Measurements from ENCODE around the gene CAMTA1. TPM values are rescaled to one million over a fixed set of nuclear protein-coding genes. Genes with fewer than 3 reads are reported as not detected.

The CAMTA1 gene
- polyA plus RNA-seq, 1 of the 3 experiments (the other 2 are of a cell fraction) = 63.1 TPM

DNA sequence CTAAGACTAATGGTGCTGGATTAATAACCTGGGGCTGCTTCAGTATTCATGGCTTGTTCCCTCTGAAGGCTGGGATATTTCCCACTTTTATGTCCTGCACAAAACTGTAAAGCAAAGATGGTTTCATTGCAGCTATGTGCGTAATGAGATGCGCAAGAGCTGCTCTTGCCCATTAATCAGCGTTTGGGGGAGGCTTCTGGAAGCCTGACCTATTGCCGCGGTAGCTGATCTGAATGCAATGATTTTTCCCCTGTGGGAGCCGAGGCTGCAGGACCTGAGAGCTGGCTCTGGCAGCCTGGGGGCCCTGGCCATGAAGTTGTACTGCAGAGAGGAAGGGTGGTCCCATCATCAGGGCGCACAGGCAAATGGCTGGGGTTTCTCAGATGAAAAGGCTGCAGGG is 239.8 kb downstream of the CAMTA1 start:
- TF ChIP-seq TCF12 (IDR thresholded peaks at IDR 0.05) = no peak
- no peak for TF ChIP-seq PBX3 (IDR thresholded peaks at IDR 0.05)
- no peak for TF ChIP-seq RAD21 (IDR thresholded peaks at IDR 0.05; ENCODE audit: low read length)
- no peaks in the 10 kb centered on the region for H4K20me1 ChIP-seq (ENCODE audit: insufficient read depth)
- H3K4me2 ChIP-seq = no peak overlapping the region
- no peaks in the 10 kb centered on the region for H3K9me2 ChIP-seq
- 56% methylated on average over 4 of the region's 7 CpGs for WGBS (ENCODE audit: low lambda C conversion rate)
- no peaks in the 10 kb centered on the region for H3F3A ChIP-seq (replicated peaks; ENCODE audit: insufficient read depth)
- H3K27ac ChIP-seq (ENCODE audit: low read depth in 2 of 2, low read length in 1 of 2) = no peak overlapping the region
- no peak overlapping the region for H3K9ac ChIP-seq
- DNase-seq = no peak
- no peaks in the 10 kb centered on the region for H3K79me2 ChIP-seq (ENCODE audit: insufficient read depth)
- H2AFZ ChIP-seq (ENCODE audit: low read depth) = no peak overlapping the region
- ChIA-PET POLR2A (no interaction called here), CTCF (interaction anchor here (1.1 to 4.1 kb wide), 3 partner anchors 11 to 644 kb away, joined by 3 to 22 read pairs (median 5); no protein-coding TSS in a partner anchor)
- no peaks in the 10 kb centered on the region for H3K9me3 ChIP-seq
- no peak overlapping the region for H3K4me3 ChIP-seq (ENCODE audit: low read depth in 2 of 2, low read length in 1 of 2)
- H3K36me3 ChIP-seq (replicated peaks in 1 of 2; ENCODE audit: control insufficient read depth in 1 of 2, insufficient read depth in 2 of 2, low read length in 1 of 2) = no peaks in the 10 kb centered on the region
- H3K27me3 ChIP-seq (ENCODE audit: insufficient read depth) = no peaks in the 10 kb centered on the region
- no peaks in the 10 kb centered on the region for H3K4me1 ChIP-seq (ENCODE audit: control insufficient read depth in 1 of 2, insufficient read depth in 2 of 2, low read depth in 1 of 2, low read length in 1 of 2)

GRCh38 chr1:7026169-7026568 is 240.9 kb downstream of the CAMTA1 start:
- no peak for TF ChIP-seq CHD2 (IDR thresholded peaks at IDR 0.05; ENCODE audit: low read length, partially characterized antibody)
- TF ChIP-seq SMC3 (IDR thresholded peaks at IDR 0.05; ENCODE audit: low read depth, low read length) = no peak
- TF ChIP-seq RAD21 (IDR thresholded peaks at IDR 0.05; ENCODE audit: low read length) = no peak
- TF ChIP-seq, protein P1, sequence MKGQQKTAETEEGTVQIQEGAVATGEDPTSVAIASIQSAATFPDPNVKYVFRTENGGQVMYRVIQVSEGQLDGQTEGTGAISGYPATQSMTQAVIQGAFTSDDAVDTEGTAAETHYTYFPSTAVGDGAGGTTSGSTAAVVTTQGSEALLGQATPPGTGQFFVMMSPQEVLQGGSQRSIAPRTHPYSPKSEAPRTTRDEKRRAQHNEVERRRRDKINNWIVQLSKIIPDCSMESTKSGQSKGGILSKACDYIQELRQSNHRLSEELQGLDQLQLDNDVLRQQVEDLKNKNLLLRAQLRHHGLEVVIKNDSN (IDR thresholded peaks at IDR 0.05; ENCODE audit: borderline replicate concordance, low read depth) = no peak
- no peak for TF ChIP-seq EZH2phosphoT487 (IDR thresholded peaks at IDR 0.05; ENCODE audit: borderline replicate concordance, low read depth)
- TF ChIP-seq ZBTB33 (IDR thresholded peaks at IDR 0.05; ENCODE audit: borderline replicate concordance, low read depth) = no peak
- no peak for TF ChIP-seq PBX3 (IDR thresholded peaks at IDR 0.05)
- no peak for TF ChIP-seq TAF1 (IDR thresholded peaks at IDR 0.05; ENCODE audit: borderline replicate concordance, low read depth, low read length)
- no peak for TF ChIP-seq NRF1 (IDR thresholded peaks at IDR 0.05; ENCODE audit: low read depth, low read length)
- TF ChIP-seq RFX5 (IDR thresholded peaks at IDR 0.05; ENCODE audit: low read length) = no peak
- no peak for TF ChIP-seq YY1 (IDR thresholded peaks at IDR 0.05; ENCODE audit: low read depth)
- TF ChIP-seq, protein P2, sequence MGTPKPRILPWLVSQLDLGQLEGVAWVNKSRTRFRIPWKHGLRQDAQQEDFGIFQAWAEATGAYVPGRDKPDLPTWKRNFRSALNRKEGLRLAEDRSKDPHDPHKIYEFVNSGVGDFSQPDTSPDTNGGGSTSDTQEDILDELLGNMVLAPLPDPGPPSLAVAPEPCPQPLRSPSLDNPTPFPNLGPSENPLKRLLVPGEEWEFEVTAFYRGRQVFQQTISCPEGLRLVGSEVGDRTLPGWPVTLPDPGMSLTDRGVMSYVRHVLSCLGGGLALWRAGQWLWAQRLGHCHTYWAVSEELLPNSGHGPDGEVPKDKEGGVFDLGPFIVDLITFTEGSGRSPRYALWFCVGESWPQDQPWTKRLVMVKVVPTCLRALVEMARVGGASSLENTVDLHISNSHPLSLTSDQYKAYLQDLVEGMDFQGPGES (IDR thresholded peaks at IDR 0.05; ENCODE audit: low read depth, low read length) = no peak
- TF ChIP-seq, protein P3, sequence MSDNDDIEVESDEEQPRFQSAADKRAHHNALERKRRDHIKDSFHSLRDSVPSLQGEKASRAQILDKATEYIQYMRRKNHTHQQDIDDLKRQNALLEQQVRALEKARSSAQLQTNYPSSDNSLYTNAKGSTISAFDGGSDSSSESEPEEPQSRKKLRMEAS (IDR thresholded peaks at IDR 0.05; ENCODE audit: low read depth) = no peak
- no peak for TF ChIP-seq RXRA (IDR thresholded peaks at IDR 0.05; ENCODE audit: borderline replicate concordance, low read depth)
- TF ChIP-seq FOXJ3 (CRISPR knock-in tag; IDR thresholded peaks at IDR 0.05) = no peak
- TF ChIP-seq, protein P4, sequence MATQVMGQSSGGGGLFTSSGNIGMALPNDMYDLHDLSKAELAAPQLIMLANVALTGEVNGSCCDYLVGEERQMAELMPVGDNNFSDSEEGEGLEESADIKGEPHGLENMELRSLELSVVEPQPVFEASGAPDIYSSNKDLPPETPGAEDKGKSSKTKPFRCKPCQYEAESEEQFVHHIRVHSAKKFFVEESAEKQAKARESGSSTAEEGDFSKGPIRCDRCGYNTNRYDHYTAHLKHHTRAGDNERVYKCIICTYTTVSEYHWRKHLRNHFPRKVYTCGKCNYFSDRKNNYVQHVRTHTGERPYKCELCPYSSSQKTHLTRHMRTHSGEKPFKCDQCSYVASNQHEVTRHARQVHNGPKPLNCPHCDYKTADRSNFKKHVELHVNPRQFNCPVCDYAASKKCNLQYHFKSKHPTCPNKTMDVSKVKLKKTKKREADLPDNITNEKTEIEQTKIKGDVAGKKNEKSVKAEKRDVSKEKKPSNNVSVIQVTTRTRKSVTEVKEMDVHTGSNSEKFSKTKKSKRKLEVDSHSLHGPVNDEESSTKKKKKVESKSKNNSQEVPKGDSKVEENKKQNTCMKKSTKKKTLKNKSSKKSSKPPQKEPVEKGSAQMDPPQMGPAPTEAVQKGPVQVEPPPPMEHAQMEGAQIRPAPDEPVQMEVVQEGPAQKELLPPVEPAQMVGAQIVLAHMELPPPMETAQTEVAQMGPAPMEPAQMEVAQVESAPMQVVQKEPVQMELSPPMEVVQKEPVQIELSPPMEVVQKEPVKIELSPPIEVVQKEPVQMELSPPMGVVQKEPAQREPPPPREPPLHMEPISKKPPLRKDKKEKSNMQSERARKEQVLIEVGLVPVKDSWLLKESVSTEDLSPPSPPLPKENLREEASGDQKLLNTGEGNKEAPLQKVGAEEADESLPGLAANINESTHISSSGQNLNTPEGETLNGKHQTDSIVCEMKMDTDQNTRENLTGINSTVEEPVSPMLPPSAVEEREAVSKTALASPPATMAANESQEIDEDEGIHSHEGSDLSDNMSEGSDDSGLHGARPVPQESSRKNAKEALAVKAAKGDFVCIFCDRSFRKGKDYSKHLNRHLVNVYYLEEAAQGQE (IDR thresholded peaks at IDR 0.05; ENCODE audit: low read depth, low read length) = no peak
- Histone ChIP-seq H3K9ac (no peak overlapping the region), H3K9me2 (no peaks in the 10 kb centered on the region), H2AFZ (ENCODE audit: low read depth) (no peak overlapping the region), H4K20me1 (ENCODE audit: insufficient read depth) (no peaks in the 10 kb centered on the region), H3K4me1 (ENCODE audit: control insufficient read depth in 1 of 2, insufficient read depth in 2 of 2, low read depth in 1 of 2, low read length in 1 of 2) (no peaks in the 10 kb centered on the region), H3K27me3 (ENCODE audit: insufficient read depth) (no peaks in the 10 kb centered on the region), H3K27ac (ENCODE audit: low read depth in 2 of 2, low read length in 1 of 2) (no peak overlapping the region), H3K4me3 (ENCODE audit: low read depth in 2 of 2, low read length in 1 of 2) (no peak overlapping the region), H3K9me3 (no peaks in the 10 kb centered on the region), H3K79me2 (ENCODE audit: insufficient read depth) (no peaks in the 10 kb centered on the region), H3K36me3 (replicated peaks in 1 of 2; ENCODE audit: control insufficient read depth in 1 of 2, insufficient read depth in 2 of 2, low read length in 1 of 2) (no peaks in the 10 kb centered on the region), H3F3A (replicated peaks; ENCODE audit: insufficient read depth) (no peaks in the 10 kb centered on the region), H3K4me2 (no peak overlapping the region)
- ChIA-PET CTCF (interaction anchor here (2.0 to 4.1 kb wide), 2 partner anchors 10 to 16 kb away, joined by 5 to 22 read pairs; no protein-coding TSS in a partner anchor), POLR2A (no interaction called here)
- 70% methylated on average over 6 of the region's 6 CpGs for WGBS (ENCODE audit: low lambda C conversion rate)
- no peak for DNase-seq
